A673 (cell line): ENCODE measurements around the gene ZSCAN5A. TPM values are rescaled to one million over a fixed set of nuclear protein-coding genes. Genes with fewer than 3 reads are reported as not detected.
A peak's percentile ranks its signal among the peaks of the same experiment; 100 is the strongest.

ENCODE experiments used
- BruUV-seq: library from RNA; stranded (reverse); fragments of 400-500 nt; replicated peaks from 2 replicates; lab custom pipeline; 2021; lab: Mats Ljungman, UMichigan
- CTCF ChIA-PET: fragments of 300-600 bp; sonication (Branson Sonifier 250); formaldehyde crosslinking; loops from one replicate; lab custom pipeline; 2022; ENCODE audit warnings: antibody characterized with exemption; lab: Charles Lee
- POLR2A ChIA-PET: fragments of 300-600 bp; sonication (Branson Sonifier 250); formaldehyde crosslinking; loops from one replicate; lab custom pipeline; 2022; ENCODE audit warnings: antibody characterized with exemption; ENCODE audit not compliant: low non-redundant PET; lab: Charles Lee
- DNase-seq: peaks from one replicate; pipeline ENCODE4 v3.0.0-alpha.2; 2015; ENCODE audit warnings: low spot score
- H3K27ac ChIP-seq: fragments of 200-600 bp; sonication (generic); 2 replicates; pipeline ENCODE4 v1.5.1; 2016; ENCODE audit warnings: mixed run types, low read depth, mild to moderate bottlenecking, mixed read lengths, antibody characterized with exemption, low read length; ENCODE audit not compliant: poor library complexity, severe bottlenecking
- H3K27me3 ChIP-seq: fragments of 200-600 bp; sonication (generic); replicated peaks from 2 replicates; pipeline ENCODE4 v1.6.1; 2017; ENCODE audit warnings: mixed run types, low read depth, mild to moderate bottlenecking, mixed read lengths, antibody characterized with exemption, low read length; ENCODE audit not compliant: insufficient read depth, poor library complexity
- H3K36me3 ChIP-seq: fragments of 200-600 bp; sonication (generic); 2 replicates; pipeline ENCODE4 v1.6.1; 2016; ENCODE audit warnings: mixed run types, mild to moderate bottlenecking, mixed read lengths, antibody characterized with exemption, low read length; ENCODE audit not compliant: insufficient read depth, poor library complexity, severe bottlenecking
- H3K4me1 ChIP-seq: fragments of 200-600 bp; sonication (generic); 2 replicates; pipeline ENCODE4 v1.6.1; 2017; ENCODE audit warnings: mixed run types, mild to moderate bottlenecking, mixed read lengths, antibody characterized with exemption, low read length; ENCODE audit not compliant: insufficient read depth, poor library complexity, severe bottlenecking
- H3K4me3 ChIP-seq: fragments of 200-600 bp; sonication (generic); 2 replicates; pipeline ENCODE4 v1.5.1; 2016; ENCODE audit warnings: low read depth, mixed run types, mild to moderate bottlenecking, mixed read lengths, low read length; ENCODE audit not compliant: poor library complexity, severe bottlenecking
- H3K9me3 ChIP-seq: fragments of 200-600 bp; sonication (generic); 2 replicates; pipeline ENCODE4 v1.6.1; 2016; ENCODE audit warnings: mixed run types, low read depth, mild to moderate bottlenecking, mixed read lengths, antibody characterized with exemption, low read length; ENCODE audit not compliant: poor library complexity, severe bottlenecking
- CTCF ChIP-seq: fragments of 300-800, 200-600 bp; sonication (generic); conservative IDR thresholded peaks from 2 replicates; pipeline ENCODE4 v1.5.1; 2017; ENCODE audit warnings: low read depth, mild to moderate bottlenecking, antibody characterized with exemption, low read length, moderate library complexity, mixed read lengths
- EZH2 ChIP-seq: fragments of 200-600 bp; sonication (generic); IDR thresholded peaks from 2 replicates; pipeline ENCODE4 v1.6.1; 2017; ENCODE audit warnings: borderline replicate concordance, low read depth, mild to moderate bottlenecking, mixed read lengths, antibody characterized with exemption, low read length; ENCODE audit not compliant: poor library complexity, severe bottlenecking
- intact Hi-C: fragments of 100-400 bp; cut with micrococcal nuclease; formaldehyde crosslinking; loops from one replicate; pipeline ENCODE4 v1.10.0; 2022; ENCODE audit not compliant: unreplicated experiment
- total RNA-seq: library from RNA; stranded (reverse); gene quantifications from 2 replicates; pipeline ENCODE4 v1.2.3, GENCODE V29; 2021

The ZSCAN5A gene
- total RNA-seq, 1 experiment from 2014 or later: 18.8 TPM

GRCh38 chr19:56315077-56315828 is 614 bp upstream of the ZSCAN5A start:
- peak; percentile 98 for DNase-seq
- ChIA-PET CTCF (interaction anchor here (0.6 to 1.7 kb wide), 4 partner anchors 18 to 812 kb away, joined by 5 to 10 read pairs (median 8); no protein-coding TSS in a partner anchor), POLR2A (no interaction called here)
- Histone ChIP-seq H3K27ac (peak overlapping the region; percentile 97), H3K4me1 (peaks cover 6% of the 10 kb centered on the region), H3K27me3 (no peaks in the 10 kb centered on the region), H3K36me3 (no peaks in the 10 kb centered on the region), H3K9me3 (no peaks in the 10 kb centered on the region), H3K4me3 (peak overlapping the region; percentile 57)
- BruUV-seq: TSS peak; percentile 62
- intact Hi-C loops: loop anchor here (10.0 kb wide), 1 partner anchor 640 kb away; the partner anchor contains the start of gene EPN1
- TF ChIP-seq CTCF: no peak
- no peak for TF ChIP-seq EZH2

- Histone ChIP-seq H3K27me3 (no peaks in the 10 kb centered on the region), H3K4me3 (peak overlapping the region; percentile 57), H3K4me1 (peaks cover 6% of the 10 kb centered on the region), H3K9me3 (no peaks in the 10 kb centered on the region), H3K27ac (peak overlapping the region; percentile 97), H3K36me3 (no peaks in the 10 kb centered on the region)
- CTCF ChIA-PET: interaction anchor here (1.3 to 1.7 kb wide), 2 partner anchors 20 to 61 kb away, joined by 5 to 10 read pairs; no protein-coding TSS in a partner anchor
- TF ChIP-seq CTCF (no peak), EZH2 (no peak)
- BruUV-seq: TSS peak; percentile 35
- intact Hi-C loops: loop anchor here (10.0 kb wide), 1 partner anchor 639 kb away; the partner anchor contains the start of gene EPN1
- POLR2A ChIA-PET: interaction anchor here (0.5 kb wide), 1 partner anchor 847 kb away, joined by 3 read pairs; no protein-coding TSS in a partner anchor
- peak; percentile 7 for DNase-seq
Observed at GRCh38 chr19:56314018-56314380, 640 bp downstream of the ZSCAN5A start.

- intact Hi-C loops: loop anchor here (10.0 kb wide), 1 partner anchor 638 kb away; the partner anchor contains the start of gene EPN1
- H3K4me3 ChIP-seq: no peak overlapping the region
- no peaks in the 10 kb centered on the region for H3K36me3 ChIP-seq
- no peak overlapping the region for H3K27ac ChIP-seq
- ChIA-PET POLR2A (no interaction called here), CTCF (no interaction called here)
- TF ChIP-seq EZH2 (no peak), CTCF (no peak)
- H3K9me3 ChIP-seq: no peaks in the 10 kb centered on the region
- H3K27me3 ChIP-seq: no peaks in the 10 kb centered on the region
- DNase-seq: no peak
- no TSS peak for BruUV-seq
- peaks cover 6% of the 10 kb centered on the region for H3K4me1 ChIP-seq
Observed at GRCh38 chr19:56312787-56313657, 1.6 kb downstream of the ZSCAN5A start.
